Tibial nerve (tissue), 4 donors: ENCODE measurements around the gene EEF1AKMT3.

Experiments used
- EP300 ChIP-seq, 2 donors: sonication (generic); formaldehyde crosslinking; IDR thresholded peaks; one replicate each; pipeline ENCODE4 v1.6.1; 2017; ENCODE audit warnings: antibody characterized with exemption in 2 of 2, mild to moderate bottlenecking in 1 of 2
- POLR2A ChIP-seq, 2 donors: fragments of 450-650 bp; IDR thresholded peaks; one replicate each; pipeline ENCODE4 v1.6.1; 2017; ENCODE audit warnings: antibody characterized with exemption in 2 of 2, mild to moderate bottlenecking in 2 of 2, moderate library complexity in 2 of 2
- TF ChIP-seq, protein P1 (sequence below), 5 experiments: fragments of 200-600 bp in 3 of 5; fragments of 450-650 bp in 2 of 5; sonication (generic) in 3 of 5; IDR thresholded peaks; one replicate each; pipeline ENCODE4 v1.5.1; 2016 to 2019; ENCODE audit warnings: antibody characterized with exemption in 5 of 5, mild to moderate bottlenecking in 3 of 5, moderate library complexity in 2 of 5

DNA sequence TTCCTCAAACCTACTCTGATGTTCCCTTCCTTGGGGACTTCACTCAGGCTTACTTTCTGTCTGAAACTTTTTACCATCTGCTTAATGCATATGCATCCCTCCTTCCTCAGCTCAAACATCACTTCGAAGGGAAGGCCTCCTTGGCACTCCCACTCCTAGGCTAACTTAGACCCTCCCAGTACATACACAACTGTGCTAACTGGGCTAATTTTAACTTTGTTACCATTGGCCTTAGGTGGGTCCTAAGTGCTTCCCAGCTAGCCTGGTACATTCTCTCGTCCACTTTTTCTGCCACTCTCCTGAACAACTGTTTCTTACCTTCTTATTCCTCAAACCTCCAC lies 3.8 kb downstream of the EEF1AKMT3 start:
- TF ChIP-seq, protein P1, sequence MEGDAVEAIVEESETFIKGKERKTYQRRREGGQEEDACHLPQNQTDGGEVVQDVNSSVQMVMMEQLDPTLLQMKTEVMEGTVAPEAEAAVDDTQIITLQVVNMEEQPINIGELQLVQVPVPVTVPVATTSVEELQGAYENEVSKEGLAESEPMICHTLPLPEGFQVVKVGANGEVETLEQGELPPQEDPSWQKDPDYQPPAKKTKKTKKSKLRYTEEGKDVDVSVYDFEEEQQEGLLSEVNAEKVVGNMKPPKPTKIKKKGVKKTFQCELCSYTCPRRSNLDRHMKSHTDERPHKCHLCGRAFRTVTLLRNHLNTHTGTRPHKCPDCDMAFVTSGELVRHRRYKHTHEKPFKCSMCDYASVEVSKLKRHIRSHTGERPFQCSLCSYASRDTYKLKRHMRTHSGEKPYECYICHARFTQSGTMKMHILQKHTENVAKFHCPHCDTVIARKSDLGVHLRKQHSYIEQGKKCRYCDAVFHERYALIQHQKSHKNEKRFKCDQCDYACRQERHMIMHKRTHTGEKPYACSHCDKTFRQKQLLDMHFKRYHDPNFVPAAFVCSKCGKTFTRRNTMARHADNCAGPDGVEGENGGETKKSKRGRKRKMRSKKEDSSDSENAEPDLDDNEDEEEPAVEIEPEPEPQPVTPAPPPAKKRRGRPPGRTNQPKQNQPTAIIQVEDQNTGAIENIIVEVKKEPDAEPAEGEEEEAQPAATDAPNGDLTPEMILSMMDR (IDR thresholded peaks at IDR 0.05): no peak
- no peak for TF ChIP-seq EP300 (IDR thresholded peaks at IDR 0.05)
- no peak for TF ChIP-seq POLR2A (IDR thresholded peaks at IDR 0.05)
